Measurements from ENCODE around the gene PHF19.

The PHF19 gene

DNA sequence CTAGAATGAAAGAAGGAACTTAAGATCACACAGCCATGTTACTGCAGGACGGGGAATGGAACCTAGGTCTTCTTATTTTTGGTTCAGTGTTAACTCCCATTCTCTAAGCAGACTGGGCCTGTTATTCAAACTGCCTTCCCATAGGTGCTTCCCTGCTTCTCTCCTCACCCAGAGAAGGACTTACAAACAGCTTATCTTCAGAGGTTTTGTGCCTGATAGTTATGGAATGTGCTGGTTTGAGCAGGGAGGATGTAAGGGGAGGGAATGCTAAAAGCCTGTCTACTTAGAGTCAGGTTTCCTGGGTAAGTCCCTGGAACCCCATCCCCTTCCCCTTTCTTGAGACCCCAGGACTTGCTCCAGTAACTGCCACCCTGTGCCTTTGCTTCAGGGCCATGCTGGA, 30.1 kb downstream of the PHF19 start:
- DNase-seq = no peak

- DNase-seq = no peak
Measured at GRCh38 chr9:120846251-120846889, 30.6 kb downstream of the PHF19 start.

DNA sequence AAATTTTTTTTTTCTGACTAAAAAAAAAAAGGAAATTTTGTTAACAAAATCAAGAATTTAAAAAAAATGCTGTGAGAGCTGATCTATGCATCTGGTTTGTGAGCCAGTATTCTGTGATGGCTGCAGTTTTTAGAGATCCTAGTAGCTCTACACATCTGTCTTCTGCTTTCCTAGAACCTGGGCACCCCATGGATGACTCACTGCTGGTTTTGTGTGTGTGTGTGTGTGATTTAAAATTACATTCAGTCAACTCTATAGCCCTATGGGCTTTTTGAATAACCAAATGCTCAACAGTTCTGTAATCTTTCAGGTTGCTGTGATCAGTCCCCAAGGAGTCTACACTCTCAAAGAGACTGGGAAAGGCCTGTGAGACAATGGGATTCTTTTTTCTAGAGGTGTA, 31.7 kb downstream of the PHF19 start:
- DNase-seq = no peak

GRCh38 chr9:120842685-120843485, 34.1 kb downstream of the PHF19 start, which contains the start of gene PSMD5:
PSMD5 (minus strand) TSS chr9:120842922; CDS start chr9:120842909, 13 bp downstream.
- DNase-seq = peak; percentile 95

DNA sequence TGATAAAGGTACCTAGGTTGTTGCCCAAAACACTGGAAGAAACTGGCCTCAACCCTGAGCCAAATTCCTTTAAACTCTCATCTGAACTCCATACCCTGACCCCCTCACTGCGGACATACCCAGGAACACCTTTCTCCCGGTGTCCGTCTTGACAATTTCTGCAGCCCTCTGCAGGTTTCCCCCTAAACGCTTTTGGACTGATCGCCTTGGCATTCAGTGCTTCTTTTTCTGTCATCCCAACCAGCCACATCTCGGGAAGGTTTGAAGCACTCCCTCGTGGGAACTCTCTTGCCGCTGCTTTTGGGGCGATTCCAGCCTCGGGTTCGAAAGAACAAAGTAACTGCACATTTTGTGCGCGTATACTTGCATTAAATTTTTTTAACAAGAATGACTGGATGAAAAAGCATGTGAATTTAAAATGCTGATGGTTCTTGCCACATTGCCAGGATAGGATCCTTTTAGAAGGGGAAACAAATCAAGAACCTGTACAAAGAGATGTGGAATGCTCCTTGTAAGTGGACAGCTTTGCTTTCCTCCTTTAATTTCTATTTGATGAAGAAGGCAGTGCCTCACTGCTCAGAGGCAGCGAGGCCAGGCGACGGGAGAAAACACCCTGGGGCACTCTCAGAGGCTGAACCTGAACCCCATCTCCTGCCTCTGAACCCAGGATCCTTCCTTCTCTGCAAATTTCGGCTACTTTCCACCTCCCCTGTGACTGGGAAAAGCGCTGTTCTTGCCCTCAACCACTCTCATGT, 34.9 kb downstream of the PHF19 start:
- DNase-seq = no peak

DNA sequence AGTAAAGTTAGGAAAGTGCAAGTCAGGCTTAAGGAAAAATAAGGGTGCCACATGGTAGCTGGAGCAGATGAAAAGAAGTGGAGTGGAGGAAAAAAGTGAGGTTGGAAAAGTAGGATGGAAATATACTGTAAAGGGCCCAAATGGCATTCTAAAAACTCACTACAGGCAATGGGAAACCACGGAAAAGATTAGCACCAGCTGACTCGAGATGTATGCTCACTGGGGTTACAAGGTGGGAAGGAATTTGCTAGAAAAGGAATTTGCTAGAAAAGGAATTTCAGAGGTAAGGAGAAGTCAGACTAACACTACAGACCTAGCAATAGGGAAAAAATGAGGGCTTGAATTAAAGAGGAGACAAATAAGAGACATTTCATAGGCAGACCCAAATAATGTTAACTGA, 37.8 kb downstream of the PHF19 start:
- no peak for DNase-seq

GRCh38 chr9:120837921-120838320, 39.1 kb downstream of the PHF19 start:
- no peak for DNase-seq

GRCh38 chr9:120833325-120833724, 43.7 kb downstream of the PHF19 start:
- DNase-seq = no peak

- DNase-seq = no peak
Measured at GRCh38 chr9:120832807-120833206, 44.2 kb downstream of the PHF19 start.

DNA sequence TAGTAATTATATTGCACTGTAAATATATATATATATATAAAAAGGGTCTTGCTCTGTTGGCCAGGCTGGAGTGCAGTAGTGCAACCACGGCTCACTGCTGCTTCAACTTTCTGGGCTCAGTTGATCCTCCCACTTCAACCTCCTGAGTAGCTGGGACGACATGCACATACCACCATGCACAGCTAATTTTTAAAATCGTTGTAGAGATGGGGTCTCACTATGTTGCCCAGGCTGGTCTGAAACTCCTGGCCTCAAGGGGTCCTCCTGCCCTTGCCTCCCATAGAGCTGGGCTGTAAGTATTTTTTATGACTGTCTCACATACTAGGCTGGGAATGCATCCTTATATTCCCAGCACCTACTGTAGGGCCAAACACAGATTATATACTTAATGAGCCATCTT, 46.1 kb downstream of the PHF19 start:
- DNase-seq = no peak

- no peak for DNase-seq
Measured at GRCh38 chr9:120830151-120830550, 46.8 kb downstream of the PHF19 start.

- DNase-seq = no peak
Measured at GRCh38 chr9:120829650-120830049, 47.3 kb downstream of the PHF19 start.

GRCh38 chr9:120820095-120820494, 56.9 kb downstream of the PHF19 start:
- DNase-seq = no peak

DNA sequence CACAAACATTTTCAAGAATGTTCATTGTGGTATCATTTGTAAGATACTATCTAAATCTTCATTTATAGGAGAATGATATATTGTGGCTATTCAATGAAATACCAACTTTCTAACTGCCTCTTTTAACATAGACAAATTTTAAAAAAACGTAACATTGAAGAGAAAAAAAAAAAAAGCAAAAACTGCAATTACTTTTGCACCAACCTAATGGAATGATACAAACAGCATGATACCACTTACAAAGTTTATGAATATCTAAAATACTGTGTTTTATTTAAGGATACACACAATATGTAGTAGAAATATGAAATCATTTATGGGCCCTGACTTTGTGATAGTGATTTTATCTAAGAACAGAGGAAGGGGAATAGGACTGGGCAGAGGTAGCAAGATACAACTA, 58.4 kb downstream of the PHF19 start:
- DNase-seq = no peak

DNA sequence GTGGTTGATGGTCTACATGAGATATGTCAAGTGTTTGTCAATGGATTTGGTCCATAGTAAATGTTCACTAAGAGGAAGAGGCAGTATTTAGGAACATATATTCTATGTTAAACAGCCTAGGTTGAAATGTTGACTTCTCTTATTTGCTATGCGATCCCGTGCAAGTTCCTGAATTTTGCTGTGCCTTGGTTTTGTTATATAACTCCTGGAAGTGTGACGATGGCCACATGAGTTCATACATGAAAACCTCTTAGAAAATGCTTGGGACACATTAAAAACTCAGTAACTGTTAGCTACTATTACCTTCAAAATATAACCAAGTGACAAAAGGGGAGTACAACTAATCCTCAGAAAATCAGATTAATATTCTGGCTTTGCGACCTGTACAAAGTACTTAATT, 61.9 kb downstream of the PHF19 start:
- DNase-seq = no peak

GRCh38 chr9:120808931-120809330, 68.1 kb downstream of the PHF19 start:
- DNase-seq = no peak

DNA sequence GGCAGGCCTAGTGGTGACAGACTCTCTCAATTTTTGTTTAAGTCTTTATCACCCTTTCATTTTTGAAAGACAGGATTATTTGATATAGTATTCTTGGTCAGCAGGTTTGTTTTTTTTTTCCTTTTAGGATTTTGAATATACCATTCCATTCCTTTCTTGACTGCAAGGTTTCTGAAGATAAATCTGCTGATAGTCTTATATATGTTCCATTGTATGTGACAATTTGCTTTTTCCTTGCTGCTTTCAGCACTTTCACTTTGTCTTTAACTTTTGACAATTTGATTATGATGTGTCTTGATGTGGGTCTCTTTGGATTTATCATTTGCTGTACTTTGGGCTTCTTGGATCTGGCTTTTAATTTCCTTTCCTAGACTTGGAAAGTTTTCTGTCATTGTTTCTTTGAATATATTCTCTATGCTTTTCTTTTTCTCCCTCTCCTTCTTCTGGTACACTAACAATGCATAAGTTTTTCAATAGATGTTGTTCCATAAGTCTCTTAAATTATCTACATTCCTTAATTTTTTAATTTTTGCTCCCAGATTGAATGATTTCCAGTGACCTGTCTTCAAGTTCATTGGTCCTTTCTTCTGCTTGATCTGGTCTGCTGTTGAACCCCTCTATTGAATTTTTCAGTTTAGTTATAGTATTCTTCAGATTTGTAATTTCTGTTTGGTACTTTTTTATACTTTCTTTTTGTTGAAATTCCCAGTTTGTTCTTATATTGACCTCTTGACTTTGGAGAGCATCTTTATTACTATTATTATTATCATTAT, 69.2 kb downstream of the PHF19 start:
- DNase-seq = no peak

Data from activated gamma-delta T cell treated with Interleukin-2 at 50 U/mL for 16 hours (primary cell).